DMS114 treated with DMSO at 0.1 percent for 48 hours (cell line): ENCODE data around the gene TAGLN3.

Source experiments
- DNase-seq: peaks from one replicate; lab custom pipeline; 2025; ENCODE audit not compliant: unreplicated experiment; lab: John Stamatoyannopoulos, UW

The TAGLN3 gene

DNA sequence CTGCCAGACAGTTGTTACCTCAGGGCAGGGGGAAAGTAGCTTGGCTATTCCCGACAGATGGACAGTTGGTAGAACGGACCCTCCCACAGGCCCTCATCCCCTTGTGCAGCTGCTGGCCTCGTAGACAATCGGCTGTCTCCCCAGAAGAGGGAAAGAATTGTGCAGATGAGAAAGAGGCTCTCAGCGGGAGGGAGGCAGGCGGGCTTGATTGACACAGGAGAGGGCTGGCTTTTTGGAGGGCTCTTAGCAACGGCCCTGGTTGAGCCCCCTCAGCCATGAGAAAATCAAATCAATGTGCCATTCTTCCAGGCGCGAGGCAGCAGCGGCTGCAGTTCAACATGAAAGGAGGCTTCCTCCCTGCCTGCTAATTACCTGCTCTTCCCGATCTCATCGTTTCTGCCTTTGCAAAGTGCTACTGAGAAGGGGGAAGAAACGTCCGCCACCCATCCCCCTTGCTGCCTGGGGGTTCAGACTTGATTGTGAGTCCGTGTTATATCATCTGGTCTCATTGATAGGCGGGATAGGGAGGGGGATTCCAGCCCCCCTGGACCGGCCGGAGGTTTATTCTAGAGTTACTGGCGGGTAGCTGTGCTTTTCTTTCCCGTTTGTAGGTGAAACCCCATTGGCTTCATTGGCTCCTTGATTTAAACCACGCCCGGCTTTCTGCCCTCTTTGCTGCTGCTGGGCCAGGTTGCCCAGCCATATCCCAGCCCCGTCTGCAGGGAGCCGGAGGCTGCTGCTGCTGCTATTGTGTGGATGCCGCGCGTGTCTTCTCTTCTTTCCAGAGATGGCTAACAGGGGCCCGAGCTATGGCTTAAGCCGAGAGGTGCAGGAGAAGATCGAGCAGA, at the start of gene TAGLN3:
TSS of gene TAGLN3 (plus strand) at position 287 of the 848 bp plus-strand sequence. CDS start at position 788, 501 bp downstream.
- no peak for DNase-seq

GRCh38 chr3:111949712-111950111, 49.0 kb upstream of the TAGLN3 start:
- no peak for DNase-seq

- DNase-seq: no peak
These were observed 47.7 kb upstream of the TAGLN3 start for GRCh38 chr3:111951032-111951431.

DNA sequence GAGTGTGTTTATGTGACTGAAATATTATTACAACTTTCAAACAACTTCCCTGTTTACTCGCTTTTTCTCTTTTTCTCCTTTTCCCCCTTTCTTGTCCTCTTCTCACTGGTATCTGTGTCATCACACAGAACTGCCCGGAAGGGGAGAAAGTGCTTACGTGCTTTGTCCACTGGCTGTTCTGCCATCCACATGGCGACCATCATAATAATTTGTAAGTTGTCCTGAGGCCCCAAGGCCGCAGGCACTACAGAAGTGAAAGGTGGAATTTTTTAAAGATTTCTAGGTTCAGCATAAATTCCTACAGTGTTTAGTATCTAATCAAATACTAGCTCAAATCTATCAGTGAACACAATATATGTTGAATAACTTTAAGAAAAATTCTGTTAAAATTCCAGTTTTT, 46.6 kb upstream of the TAGLN3 start:
- DNase-seq: no peak

- no peak for DNase-seq
These were observed 45.8 kb upstream of the TAGLN3 start for GRCh38 chr3:111952866-111953450.

- DNase-seq: no peak
These were observed 44.3 kb upstream of the TAGLN3 start for GRCh38 chr3:111954228-111954990.

DNA sequence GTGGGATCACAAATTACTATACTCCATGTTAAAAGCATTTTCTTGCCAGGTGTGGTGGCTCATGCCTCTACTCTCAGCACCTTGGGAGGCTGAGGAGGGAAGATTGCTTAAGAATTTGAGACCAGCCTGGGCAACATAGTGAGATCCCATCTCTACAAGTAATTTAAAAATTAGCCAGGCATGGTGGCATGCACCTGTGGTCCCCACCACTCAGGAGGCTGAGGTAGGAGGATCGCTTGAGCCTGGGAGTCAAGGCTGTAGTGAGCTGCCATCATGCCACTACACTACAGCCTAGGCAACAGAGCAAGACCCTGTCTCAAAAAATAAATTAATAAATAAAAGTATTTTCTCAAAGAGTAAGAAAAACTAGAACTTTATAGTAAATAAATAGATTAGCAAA, 42.8 kb upstream of the TAGLN3 start:
- no peak for DNase-seq

- DNase-seq: no peak
These were observed 42.3 kb upstream of the TAGLN3 start for GRCh38 chr3:111956449-111956848.

- no peak for DNase-seq
These were observed 41.6 kb upstream of the TAGLN3 start for GRCh38 chr3:111956995-111957734.

GRCh38 chr3:111961461-111962164, 37.1 kb upstream of the TAGLN3 start:
- no peak for DNase-seq

DNA sequence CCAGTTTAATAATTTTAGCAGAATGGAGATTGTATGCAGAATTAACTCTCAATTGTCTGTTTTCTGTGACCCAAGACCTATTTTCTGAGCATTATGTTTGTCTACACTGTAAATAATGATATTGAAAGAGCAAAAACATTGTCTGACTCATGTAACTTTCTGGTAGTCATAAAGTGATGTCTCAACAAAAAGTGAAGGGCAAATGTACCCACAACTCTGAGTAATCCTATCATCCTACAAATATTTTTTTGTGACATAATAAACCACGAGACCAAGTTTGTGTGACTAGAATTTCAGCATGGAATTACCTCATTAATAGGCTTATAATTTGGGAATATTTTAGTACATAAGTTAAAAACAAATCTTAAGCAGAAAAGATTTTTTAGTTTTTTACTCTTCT, 35.3 kb upstream of the TAGLN3 start:
- DNase-seq: no peak

- DNase-seq: no peak
These were observed 33.2 kb upstream of the TAGLN3 start for GRCh38 chr3:111965484-111965883.

GRCh38 chr3:111967068-111967467, 31.7 kb upstream of the TAGLN3 start:
- no peak for DNase-seq

DNA sequence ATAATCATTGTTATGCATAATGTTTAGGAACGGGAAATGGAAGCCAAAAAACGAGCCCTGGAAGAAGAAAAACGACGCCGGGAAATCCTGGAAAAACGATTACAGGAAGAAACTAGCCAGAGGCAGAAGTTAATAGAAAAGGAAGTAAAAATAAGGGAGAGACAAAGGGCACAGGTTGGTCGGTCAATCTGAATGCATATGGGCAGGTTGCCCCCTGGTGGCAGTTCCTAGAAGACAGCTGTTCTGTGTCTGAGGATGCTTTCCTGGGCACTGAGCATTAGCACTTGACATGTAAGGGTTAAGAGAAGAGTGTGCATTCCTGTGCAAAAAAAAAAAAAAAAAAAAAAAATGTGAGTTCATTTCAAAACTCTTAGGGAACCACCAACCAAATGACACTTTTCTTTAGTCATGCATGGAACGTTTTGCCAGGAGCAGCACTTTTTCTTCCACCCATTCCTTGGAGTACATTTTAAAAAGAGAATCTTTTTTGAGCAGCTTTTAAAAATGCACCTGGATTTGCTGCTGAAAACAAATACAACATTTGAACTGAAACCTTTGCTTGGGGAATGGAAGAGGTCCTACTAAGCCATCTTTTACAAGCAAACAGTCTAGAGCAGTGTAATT, 31.0 kb upstream of the TAGLN3 start:
- peak; percentile 40 for DNase-seq

DNA sequence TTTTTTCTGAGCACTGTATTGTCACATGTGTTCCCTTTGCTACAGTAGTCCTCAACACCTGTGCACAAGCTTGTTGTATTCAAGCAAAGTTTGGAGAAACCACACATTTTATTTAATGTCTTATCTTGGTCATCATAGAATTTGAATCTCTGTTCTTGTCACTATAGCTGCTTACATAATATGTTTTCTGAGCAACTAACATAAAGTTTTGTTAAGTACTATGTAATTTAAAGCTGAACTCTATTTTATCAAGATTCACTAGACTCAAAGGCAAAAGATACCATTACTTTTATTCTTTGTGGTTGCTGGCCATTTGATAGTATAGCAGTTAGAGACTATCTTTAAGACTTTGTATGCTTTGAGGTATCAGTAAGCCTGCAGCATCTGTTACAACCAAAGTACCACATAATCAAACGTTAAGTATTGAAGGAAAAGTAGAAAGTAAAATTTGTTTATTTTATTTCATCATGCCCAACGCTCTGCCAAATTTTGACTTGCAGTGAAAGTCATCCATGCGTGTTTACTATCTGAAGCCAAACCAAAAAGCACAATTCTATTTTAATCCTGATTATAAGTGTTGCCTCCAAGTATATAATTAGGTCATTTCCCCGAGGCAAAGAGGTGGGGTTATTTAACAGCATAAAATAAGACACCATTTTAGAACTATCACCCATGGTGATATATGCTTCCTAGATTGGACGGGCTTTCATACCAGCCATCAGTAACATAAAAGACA, 30.2 kb upstream of the TAGLN3 start:
- DNase-seq: no peak

DNA sequence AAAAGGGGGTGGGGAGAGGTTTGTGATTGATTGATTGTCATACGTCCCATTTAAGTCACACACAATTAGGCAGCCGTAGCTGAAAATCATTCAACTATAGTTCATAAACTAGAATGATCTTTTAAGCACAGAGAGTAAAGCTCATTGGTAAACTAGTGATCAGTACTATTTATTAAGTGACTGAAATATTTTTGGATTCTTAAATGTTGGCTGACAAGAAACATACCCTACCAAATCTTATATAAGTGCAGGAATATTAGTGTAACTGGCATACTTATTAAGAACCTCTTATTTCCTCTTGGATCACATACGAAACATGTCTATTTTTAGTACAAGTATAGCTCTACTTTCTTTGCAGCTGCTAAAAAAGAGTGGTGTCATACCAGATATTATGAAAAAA, 28.3 kb upstream of the TAGLN3 start:
- no peak for DNase-seq

DNA sequence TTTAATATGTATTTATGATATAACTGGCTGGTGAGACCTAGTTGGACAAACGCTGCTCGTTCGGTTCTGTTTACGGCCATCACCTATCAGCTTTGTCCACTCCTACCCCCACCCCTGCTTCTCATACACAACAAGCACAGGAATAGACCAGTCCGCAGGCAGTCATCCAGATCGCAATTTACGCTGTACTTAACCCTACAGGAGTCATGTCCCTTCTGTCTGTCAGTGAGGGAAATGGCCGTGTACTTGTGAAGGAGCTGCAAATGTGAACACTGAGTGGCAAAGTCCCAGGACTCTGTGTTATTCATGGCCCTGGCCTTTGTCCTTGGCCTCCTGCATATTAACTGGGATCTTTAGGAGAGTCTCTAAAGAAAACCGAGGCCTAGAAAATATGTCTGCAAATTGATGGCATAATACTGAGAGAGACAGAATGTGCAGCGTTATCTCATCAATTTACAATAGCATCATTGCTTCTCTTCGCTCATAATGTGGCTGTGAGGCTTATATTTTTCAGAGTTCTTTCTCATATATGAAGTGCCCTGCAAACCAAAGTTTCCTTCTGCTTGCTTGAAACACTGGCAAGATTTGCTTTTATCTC, 27.1 kb upstream of the TAGLN3 start:
- no peak for DNase-seq

DNA sequence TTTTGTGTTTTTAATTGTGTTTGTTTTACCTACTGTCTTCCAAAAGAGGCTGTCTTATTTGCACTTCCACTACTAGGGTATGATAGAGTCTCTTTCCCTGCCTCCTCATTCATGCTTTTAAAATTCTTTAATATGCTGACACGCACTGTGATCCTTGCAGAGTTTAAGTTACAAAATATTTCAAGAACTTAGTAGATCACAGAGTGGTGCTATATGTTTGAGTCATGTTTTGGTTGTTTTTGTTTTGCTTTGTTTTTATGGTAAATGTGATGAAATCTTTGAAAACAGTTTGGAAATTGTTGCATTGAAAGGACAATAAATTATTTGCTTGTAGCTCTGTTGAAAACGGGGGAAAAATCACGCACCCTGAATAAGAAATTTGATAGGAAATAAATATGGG, 25.8 kb upstream of the TAGLN3 start:
- no peak for DNase-seq

DNA sequence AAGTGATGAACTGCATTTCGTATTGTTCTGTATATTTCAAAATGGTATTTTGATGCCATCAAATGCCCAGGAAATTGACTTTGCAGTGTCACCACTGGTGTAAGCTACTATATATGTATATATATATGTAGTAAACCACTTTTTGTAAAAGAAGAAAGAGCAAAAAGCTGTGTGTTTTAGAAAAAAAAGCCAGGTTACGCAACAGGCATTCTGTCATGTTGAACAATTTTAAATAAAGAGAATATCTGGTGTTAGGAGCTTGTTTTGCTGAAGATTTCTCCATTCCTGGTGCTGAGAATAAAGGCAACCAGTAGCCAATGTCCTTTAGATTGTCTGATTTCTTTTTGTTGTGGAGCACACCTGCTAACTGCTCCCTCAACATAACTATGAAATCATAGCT, 23.6 kb upstream of the TAGLN3 start:
- no peak for DNase-seq
